Colonic mucosa (tissue), 4 donors: ENCODE data around the gene HJV. TPM values are rescaled to one million over a fixed set of nuclear protein-coding genes. Genes with fewer than 3 reads are reported as not detected.

ENCODE experiments used
- DNase-seq: peaks from one replicate; pipeline ENCODE4 v3.0.0-alpha.2; 2020
- H3K27ac ChIP-seq: fragments of 200-600 bp; one replicate; pipeline ENCODE4 v1.8.0; 2021
- H3K27me3 ChIP-seq: fragments of 200-600 bp; one replicate; pipeline ENCODE4 v1.8.0; 2021
- H3K36me3 ChIP-seq: fragments of 200-600 bp; one replicate; pipeline ENCODE4 v1.8.0; 2021
- H3K4me1 ChIP-seq: fragments of 200-600 bp; one replicate; pipeline ENCODE4 v1.8.0; 2021; ENCODE audit warnings: mild to moderate bottlenecking
- H3K4me3 ChIP-seq: fragments of 200-600 bp; one replicate; pipeline ENCODE4 v1.8.0; 2021
- H3K9ac ChIP-seq, 2 donors: one replicate each; pipeline ENCODE4 v1.7.0; 2013; ENCODE audit warnings: control low read depth in 2 of 2, low read depth in 2 of 2, low read length in 2 of 2
- H3K9me3 ChIP-seq: fragments of 200-600 bp; one replicate; pipeline ENCODE4 v1.8.0; 2021
- intact Hi-C: fragments of 100-400 bp; cut with DNase I; formaldehyde crosslinking; loops from one replicate; pipeline ENCODE4 v1.14.1; 2022
- total RNA-seq, 2 donors: library from RNA; stranded (reverse); fragmentation: NEBNext Ultra II Directional in 1 of 2; extraction: Animal tissue kit (Norgen Biotek cat#: 25700) in 1 of 2; gene quantifications; one replicate each; pipeline ENCODE4 v1.2.1, GENCODE V29; 2021
- TF ChIP-seq, protein P1 (sequence below): fragments of 200-600 bp; IDR thresholded peaks from one replicate; pipeline ENCODE4 v1.8.0; 2022; ENCODE audit warnings: antibody characterized with exemption, mild to moderate bottlenecking
- donor health status: healthy.
- donor health status: DM: no; HTN: no; CAD: no.
- donor health status: DM: no; HTN: no; CAD: no.

Gene HJV
- total RNA-seq, 2 donors from 2014 or later, result not detected

- TF ChIP-seq, protein P1, sequence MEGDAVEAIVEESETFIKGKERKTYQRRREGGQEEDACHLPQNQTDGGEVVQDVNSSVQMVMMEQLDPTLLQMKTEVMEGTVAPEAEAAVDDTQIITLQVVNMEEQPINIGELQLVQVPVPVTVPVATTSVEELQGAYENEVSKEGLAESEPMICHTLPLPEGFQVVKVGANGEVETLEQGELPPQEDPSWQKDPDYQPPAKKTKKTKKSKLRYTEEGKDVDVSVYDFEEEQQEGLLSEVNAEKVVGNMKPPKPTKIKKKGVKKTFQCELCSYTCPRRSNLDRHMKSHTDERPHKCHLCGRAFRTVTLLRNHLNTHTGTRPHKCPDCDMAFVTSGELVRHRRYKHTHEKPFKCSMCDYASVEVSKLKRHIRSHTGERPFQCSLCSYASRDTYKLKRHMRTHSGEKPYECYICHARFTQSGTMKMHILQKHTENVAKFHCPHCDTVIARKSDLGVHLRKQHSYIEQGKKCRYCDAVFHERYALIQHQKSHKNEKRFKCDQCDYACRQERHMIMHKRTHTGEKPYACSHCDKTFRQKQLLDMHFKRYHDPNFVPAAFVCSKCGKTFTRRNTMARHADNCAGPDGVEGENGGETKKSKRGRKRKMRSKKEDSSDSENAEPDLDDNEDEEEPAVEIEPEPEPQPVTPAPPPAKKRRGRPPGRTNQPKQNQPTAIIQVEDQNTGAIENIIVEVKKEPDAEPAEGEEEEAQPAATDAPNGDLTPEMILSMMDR, result no peak
- Histone ChIP-seq H3K9ac (peak overlapping the region in 1 of 2 donors; percentile 38), H3K9me3 (no peaks in the 10 kb centered on the region), H3K4me3 (no peak overlapping the region), H3K4me1 (no peaks in the 10 kb centered on the region), H3K27me3 (no peaks in the 10 kb centered on the region), H3K27ac (peak overlapping the region; percentile 94), H3K36me3 (peaks cover 9% of the 10 kb centered on the region)
- intact Hi-C loops, result no loop called here
- DNase-seq, result no peak
Observed at GRCh38 chr1:145991735-145992412, 29.7 kb downstream of the HJV start.

DNA sequence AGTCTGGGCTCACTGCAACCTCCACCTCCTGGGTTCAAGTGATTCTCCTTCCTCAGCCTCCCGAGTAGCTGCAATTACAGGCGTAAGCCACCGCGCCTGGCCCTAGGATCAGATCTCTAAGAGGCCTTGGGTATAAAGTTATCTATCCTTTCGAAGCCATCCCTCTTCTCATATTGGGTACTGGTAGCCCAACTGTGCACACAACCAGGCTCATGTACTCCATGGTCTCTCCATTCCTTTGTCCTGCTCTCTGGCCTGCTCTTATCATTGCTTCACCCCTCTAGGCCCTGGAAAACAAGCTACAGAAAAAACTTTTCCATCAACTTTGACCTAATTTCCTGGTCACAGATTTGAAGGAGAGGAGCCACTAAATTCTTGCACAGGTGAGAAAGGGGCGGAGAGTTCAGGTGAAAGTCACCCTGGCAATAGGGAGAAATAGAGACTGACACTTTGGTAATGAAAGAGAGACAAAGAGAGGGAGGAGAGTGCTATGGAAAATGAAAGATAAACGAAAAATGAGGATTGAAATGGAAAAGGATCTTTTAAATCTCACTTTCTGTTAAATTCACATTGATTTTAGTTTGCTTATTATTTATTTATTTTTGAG lies 31.2 kb downstream of the HJV start:
- no peak for DNase-seq
- Histone ChIP-seq H3K9me3 (no peaks in the 10 kb centered on the region), H3K4me3 (no peak overlapping the region), H3K27me3 (no peaks in the 10 kb centered on the region), H3K36me3 (peaks cover 9% of the 10 kb centered on the region), H3K9ac (peak overlapping the region in 1 of 2 donors; percentile 8), H3K4me1 (no peaks in the 10 kb centered on the region), H3K27ac (peak overlapping the region; percentile 94)
- intact Hi-C loops, result no loop called here
- TF ChIP-seq, protein P1, result no peak

GRCh38 chr1:145988773-145989172 lies 32.8 kb downstream of the HJV start:
- no peaks in the 10 kb centered on the region for H3K4me1 ChIP-seq
- no peak overlapping the region for H3K9ac ChIP-seq
- no peak overlapping the region for H3K4me3 ChIP-seq
- no peaks in the 10 kb centered on the region for H3K27me3 ChIP-seq
- H3K36me3 ChIP-seq, result no peaks in the 10 kb centered on the region
- TF ChIP-seq, protein P1, result no peak
- DNase-seq, result no peak
- intact Hi-C loops, result no loop called here
- peak overlapping the region; percentile 16 for H3K27ac ChIP-seq
- H3K9me3 ChIP-seq, result no peaks in the 10 kb centered on the region

DNA sequence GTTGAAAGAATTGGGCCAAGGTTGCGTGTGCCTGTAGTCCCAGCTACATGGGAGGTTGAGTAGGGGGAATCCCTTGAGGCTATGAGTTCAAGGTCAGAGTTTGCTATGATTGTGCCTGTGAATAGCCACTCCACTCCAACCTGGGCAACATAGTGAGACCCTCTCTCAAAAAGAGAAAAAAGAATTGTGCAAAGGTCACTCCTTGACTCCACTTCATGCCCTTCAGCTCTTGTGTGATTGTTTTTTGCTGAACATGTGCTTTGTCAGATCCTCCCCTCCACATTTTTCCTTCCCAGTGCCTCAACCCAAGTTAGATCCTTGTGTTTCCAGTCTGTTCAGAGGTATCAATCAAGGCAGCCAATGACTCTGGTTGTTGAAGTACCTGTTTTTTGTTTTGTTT lies 33.6 kb downstream of the HJV start:
- no peaks in the 10 kb centered on the region for H3K36me3 ChIP-seq
- intact Hi-C loops, result no loop called here
- no peak for DNase-seq
- no peak overlapping the region for H3K4me3 ChIP-seq
- TF ChIP-seq, protein P1, result no peak
- H3K9ac ChIP-seq, result no peak overlapping the region
- H3K9me3 ChIP-seq, result no peaks in the 10 kb centered on the region
- no peak overlapping the region for H3K27ac ChIP-seq
- peaks cover 7% of the 10 kb centered on the region for H3K4me1 ChIP-seq
- no peaks in the 10 kb centered on the region for H3K27me3 ChIP-seq

GRCh38 chr1:145986551-145986950 lies 35.0 kb downstream of the HJV start:
- H3K36me3 ChIP-seq, result no peaks in the 10 kb centered on the region
- no peak overlapping the region for H3K4me3 ChIP-seq
- intact Hi-C loops, result no loop called here
- TF ChIP-seq, protein P1, result no peak
- H3K27ac ChIP-seq, result peak overlapping the region; percentile 79
- no peak for DNase-seq
- no peaks in the 10 kb centered on the region for H3K27me3 ChIP-seq
- peak overlapping the region in 1 of 2 donors; percentile 62 for H3K9ac ChIP-seq
- no peaks in the 10 kb centered on the region for H3K9me3 ChIP-seq
- H3K4me1 ChIP-seq, result peaks cover 11% of the 10 kb centered on the region
